Mammary epithelial cell (primary cell): ENCODE results near the gene INSR.

Source experiments
- CTCF ChIP-seq, 2 donors: IDR thresholded peaks in 1 of 2; conservative IDR thresholded peaks in 1 of 2; 2 replicates each; pipeline ENCODE4 v1.5.1; 2011 to 2012; ENCODE audit warnings: inconsistent platforms in 2 of 2, low read length in 2 of 2, mild to moderate bottlenecking in 2 of 2, control low read depth in 1 of 2, low read depth in 1 of 2; ENCODE audit not compliant: insufficient read depth in 1 of 2; ENCODE audit errors: extremely low read depth in 1 of 2
- EZH2 ChIP-seq: IDR thresholded peaks from 2 replicates; pipeline ENCODE4 v1.6.1; 2012; ENCODE audit warnings: low read length, inconsistent platforms, borderline replicate concordance

GRCh38 chr19:7113233-7113632 is 181.0 kb downstream of the INSR start:
- no peak for TF ChIP-seq CTCF (conservative IDR thresholded peaks at IDR 0.05 in 1 of 2, IDR thresholded peaks at IDR 0.05 in 1 of 2; ENCODE audit: extremely low read depth in 1 of 2, insufficient read depth in 1 of 2, low read depth in 1 of 2, low read length in 2 of 2)
- TF ChIP-seq EZH2, result no peak
